ENCODE data around the gene OLA1.

GRCh38 chr2:174177316-174177890 is 70.9 kb downstream of the OLA1 start:
- TF ChIP-seq CTCF (IDR thresholded peaks at IDR 0.05), result no peak
- TF ChIP-seq POLR2AphosphoS5 (IDR thresholded peaks at IDR 0.05; ENCODE audit: low read depth, low read length), result no peak
- TF ChIP-seq SIN3A (IDR thresholded peaks at IDR 0.05; ENCODE audit: borderline replicate concordance, insufficient read depth, low read depth, low read length), result no peak
